CD8-positive, alpha-beta memory T cell (primary cell): Measurements from ENCODE around the gene CC2D1A. TPM values are rescaled to one million over a fixed set of nuclear protein-coding genes. Genes with fewer than 3 reads are reported as not detected.

Source experiments
- CTCF ChIA-PET: fragments of 350-600 bp; sonication (Branson Sonifier 250); formaldehyde crosslinking; loops from one replicate; lab custom pipeline; 2021; ENCODE audit warnings: antibody characterized with exemption; lab: Charles Lee
- POLR2A ChIA-PET: fragments of 350-600 bp; sonication (Branson Sonifier 250); formaldehyde crosslinking; loops from one replicate; lab custom pipeline; 2021; ENCODE audit warnings: antibody characterized with exemption; lab: Charles Lee
- DNase-seq, 5 donors: peaks; one replicate each; pipeline versions ENCODE4 v3.0.0 to v3.0.0-alpha.2; 2020 to 2022; ENCODE audit warnings: mixed read lengths in 1 of 5
- H3K27ac ChIP-seq: one replicate; pipeline ENCODE4 v1.7.0; 2013; ENCODE audit warnings: low read depth, mild to moderate bottlenecking, low read length, moderate library complexity
- H3K27me3 ChIP-seq: 2 replicates; pipeline ENCODE4 v1.7.0; 2013; ENCODE audit warnings: low read length, mild to moderate bottlenecking; ENCODE audit not compliant: insufficient read depth, poor library complexity, severe bottlenecking
- H3K36me3 ChIP-seq: 2 replicates; pipeline ENCODE4 v1.7.0; 2013; ENCODE audit warnings: mild to moderate bottlenecking, low read length, moderate library complexity; ENCODE audit not compliant: insufficient read depth
- H3K4me1 ChIP-seq: 2 replicates; pipeline ENCODE4 v1.7.0; 2013; ENCODE audit warnings: mild to moderate bottlenecking, low read length, moderate library complexity; ENCODE audit not compliant: insufficient read depth
- H3K4me3 ChIP-seq: 2 replicates; pipeline ENCODE4 v1.7.0; 2013; ENCODE audit warnings: mild to moderate bottlenecking, low read length
- H3K9me3 ChIP-seq: 2 replicates; pipeline ENCODE4 v1.7.0; 2013; ENCODE audit warnings: mild to moderate bottlenecking, low read length
- H3K27ac Mint-ChIP-seq, 8 donors: one replicate each; pipeline ENCODE4 v1.8.0; 2020 to 2021; ENCODE audit warnings: mixed read lengths in 8 of 8, mild to moderate bottlenecking in 6 of 8, inconsistent platforms in 3 of 8, moderate library complexity in 3 of 8
- H3K27me3 Mint-ChIP-seq, 2 donors: one replicate each; pipeline ENCODE4 v1.8.0; 2020 to 2021; ENCODE audit warnings: mixed read lengths in 2 of 2, mild to moderate bottlenecking in 1 of 2, moderate library complexity in 1 of 2
- H3K36me3 Mint-ChIP-seq, 3 donors: one replicate each; pipeline ENCODE4 v1.8.0; 2020 to 2021; ENCODE audit warnings: mixed read lengths in 3 of 3, inconsistent platforms in 1 of 3, mild to moderate bottlenecking in 1 of 3
- H3K4me1 Mint-ChIP-seq, 3 donors: one replicate each; pipeline ENCODE4 v1.8.0; 2020 to 2021; ENCODE audit warnings: mixed read lengths in 3 of 3, inconsistent platforms in 1 of 3, mild to moderate bottlenecking in 1 of 3
- H3K4me3 Mint-ChIP-seq, 7 donors: one replicate each; pipeline ENCODE4 v1.8.0; 2020 to 2021; ENCODE audit warnings: mixed read lengths in 7 of 7, mild to moderate bottlenecking in 6 of 7, moderate library complexity in 4 of 7, inconsistent platforms in 2 of 7
- H3K9me3 Mint-ChIP-seq, 5 donors: one replicate each; pipeline ENCODE4 v1.8.0; 2020 to 2022; ENCODE audit warnings: mixed read lengths in 5 of 5, mild to moderate bottlenecking in 3 of 5, moderate library complexity in 2 of 5, inconsistent platforms in 1 of 5
- polyA plus RNA-seq: library from polyadenylated mRNA; unstranded; fragments of 300-500 nt; fragmentation: Illumina TruSeq; gene quantifications from one replicate; pipeline ENCODE4 v1.2.3, GENCODE V29; 2021
- total RNA-seq, 2 experiments: library from RNA; stranded (reverse); gene quantifications; one replicate each; pipeline ENCODE4 v1.2.3, GENCODE V29; 2021

CC2D1A gene
- total and polyA plus RNA-seq, 3 experiments from 2014 or later, result 15.3 to 31.0 (median 30.8) TPM

- H3K27ac Mint-ChIP-seq, result peak overlapping the region in 7 of 8 donors; percentile 88 to 92 (median 91)
- Histone ChIP-seq H3K27ac (peak overlapping the region; percentile 74), H3K4me1 (peaks cover 48% of the 10 kb centered on the region), H3K36me3 (no peaks in the 10 kb centered on the region), H3K4me3 (peak overlapping the region; percentile 52), H3K9me3 (no peaks in the 10 kb centered on the region), H3K27me3 (no peaks in the 10 kb centered on the region)
- H3K27me3 Mint-ChIP-seq, result no peaks in the 10 kb centered on the region
- H3K4me1 Mint-ChIP-seq, result peaks cover 33 to 49% (median 37%) of the 10 kb centered on the region in 3 donors
- H3K9me3 Mint-ChIP-seq, result no peaks in the 10 kb centered on the region
- H3K4me3 Mint-ChIP-seq, result peak overlapping the region; percentile 54 to 83 (median 72)
- H3K36me3 Mint-ChIP-seq, result no peaks in the 10 kb centered on the region
- POLR2A ChIA-PET, result interaction anchor here (0.6 to 1.9 kb wide), 4 partner anchors 193 to 965 kb away, joined by 3 to 5 read pairs (median 3); no protein-coding TSS in a partner anchor
- DNase-seq, result peak; percentile 93 to 99 (median 98)
- CTCF ChIA-PET, result interaction anchor here (0.6 to 5.4 kb wide), 28 partner anchors 10 to 468 kb away, joined by 3 to 35 read pairs (median 4); partner anchors contain the start of genes ASF1B, IL27RA and MISP3
Measured at GRCh38 chr19:13880059-13881043, 25.6 kb upstream of the CC2D1A start.

GRCh38 chr19:13881251-13881691, 24.7 kb upstream of the CC2D1A start:
- Histone ChIP-seq H3K27ac (peak overlapping the region; percentile 74), H3K4me3 (peak overlapping the region; percentile 52)
- POLR2A ChIA-PET, result interaction anchor here (0.6 to 1.9 kb wide), 3 partner anchors 151 to 966 kb away, joined by 3 to 6 read pairs (median 5); partner anchors contain the start of gene IL27RA

GRCh38 chr19:13881692-13882418, 24.1 kb upstream of the CC2D1A start:
- no peaks in the 10 kb centered on the region for H3K27me3 Mint-ChIP-seq
- H3K4me3 Mint-ChIP-seq, result peak overlapping the region; percentile 47 to 83 (median 72)
- Histone ChIP-seq H3K9me3 (no peaks in the 10 kb centered on the region), H3K27ac (no peak overlapping the region), H3K27me3 (no peaks in the 10 kb centered on the region), H3K4me1 (peaks cover 62% of the 10 kb centered on the region), H3K4me3 (peak overlapping the region; percentile 52), H3K36me3 (no peaks in the 10 kb centered on the region)
- peak overlapping the region; percentile 26 to 91 (median 90) for H3K27ac Mint-ChIP-seq
- H3K4me1 Mint-ChIP-seq, result peaks cover 42 to 64% (median 48%) of the 10 kb centered on the region in 3 donors
- peak in 4 of 5 donors; percentile 29 to 70 (median 34) for DNase-seq
- no peaks in the 10 kb centered on the region for H3K9me3 Mint-ChIP-seq
- no peaks in the 10 kb centered on the region for H3K36me3 Mint-ChIP-seq
- CTCF ChIA-PET, result interaction anchor here (0.7 to 5.4 kb wide), 15 partner anchors 16 to 467 kb away, joined by 3 to 35 read pairs (median 4); partner anchors contain the start of genes ASF1B, IL27RA and MISP3
- POLR2A ChIA-PET, result interaction anchor here (0.6 to 1.9 kb wide), 4 partner anchors 108 to 286 kb away, joined by 3 to 6 read pairs (median 6); partner anchors contain the start of gene IL27RA

More at GRCh38 chr19:13881251-13881691, 24.7 kb upstream of the CC2D1A start:
- H3K9me3 ChIP-seq, result no peaks in the 10 kb centered on the region
- H3K27ac Mint-ChIP-seq, result peak overlapping the region; percentile 88 to 92 (median 90)
- H3K4me1 ChIP-seq, result peaks cover 57% of the 10 kb centered on the region
- no peaks in the 10 kb centered on the region for H3K27me3 ChIP-seq
- H3K36me3 Mint-ChIP-seq, result no peaks in the 10 kb centered on the region
- peaks cover 39 to 58% (median 43%) of the 10 kb centered on the region in 3 donors for H3K4me1 Mint-ChIP-seq
- peak in 1 of 5 donors; percentile 22 for DNase-seq
- no peaks in the 10 kb centered on the region for H3K27me3 Mint-ChIP-seq
- CTCF ChIA-PET, result interaction anchor here (0.6 to 5.4 kb wide), 18 partner anchors 19 to 269 kb away, joined by 3 to 35 read pairs (median 4); partner anchors contain the start of genes ASF1B, IL27RA and MISP3
- no peaks in the 10 kb centered on the region for H3K36me3 ChIP-seq
- no peaks in the 10 kb centered on the region for H3K9me3 Mint-ChIP-seq
- H3K4me3 Mint-ChIP-seq, result peak overlapping the region; percentile 47 to 83 (median 72)

- H3K27me3 ChIP-seq, result no peaks in the 10 kb centered on the region
- CTCF ChIA-PET, result interaction anchor here (0.8 to 5.4 kb wide), 9 partner anchors 15 to 466 kb away, joined by 3 to 35 read pairs (median 4); partner anchors contain the start of genes ASF1B, IL27RA and MISP3
- H3K27ac ChIP-seq, result peak overlapping the region; percentile 6
- Mint-ChIP-seq H3K27ac (peak overlapping the region; percentile 26 to 91 (median 90)), H3K27me3 (no peaks in the 10 kb centered on the region), H3K4me1 (peaks cover 48 to 69% (median 54%) of the 10 kb centered on the region in 3 donors), H3K36me3 (no peaks in the 10 kb centered on the region), H3K4me3 (peak overlapping the region; percentile 47 to 83 (median 72)), H3K9me3 (no peaks in the 10 kb centered on the region)
- no peak for DNase-seq
- H3K4me3 ChIP-seq, result peak overlapping the region; percentile 40
- H3K4me1 ChIP-seq, result peaks cover 66% of the 10 kb centered on the region
- POLR2A ChIA-PET, result interaction anchor here (0.6 to 1.9 kb wide), 4 partner anchors 109 to 286 kb away, joined by 3 to 6 read pairs (median 6); partner anchors contain the start of gene IL27RA
- no peaks in the 10 kb centered on the region for H3K9me3 ChIP-seq
- no peaks in the 10 kb centered on the region for H3K36me3 ChIP-seq
Measured at GRCh38 chr19:13882419-13882795, 23.6 kb upstream of the CC2D1A start.

DNA sequence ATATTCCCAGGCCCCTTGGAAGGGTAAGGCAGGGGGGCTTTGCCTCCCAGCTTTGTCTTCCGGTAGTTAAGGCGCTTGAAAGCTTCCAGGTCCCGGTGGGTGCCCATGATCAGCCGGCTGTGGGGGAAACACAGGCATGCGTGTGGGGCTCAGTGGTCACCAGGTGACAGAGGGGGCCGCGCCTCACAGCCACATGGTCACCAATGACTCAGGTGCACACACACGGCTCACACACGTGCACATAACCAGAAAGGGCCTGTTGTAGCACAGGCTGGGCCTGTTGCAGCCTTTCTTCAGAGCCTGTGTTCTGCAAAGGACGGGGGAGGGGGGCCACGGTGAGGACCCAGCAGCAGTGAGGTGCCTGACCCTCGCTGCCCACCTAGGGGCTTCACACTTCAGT, 23.2 kb upstream of the CC2D1A start:
- H3K9me3 Mint-ChIP-seq, result no peaks in the 10 kb centered on the region
- no peak for DNase-seq
- Histone ChIP-seq H3K36me3 (no peaks in the 10 kb centered on the region), H3K27me3 (no peaks in the 10 kb centered on the region), H3K9me3 (no peaks in the 10 kb centered on the region), H3K4me3 (no peak overlapping the region), H3K4me1 (peaks cover 71% of the 10 kb centered on the region), H3K27ac (peak overlapping the region; percentile 6)
- H3K36me3 Mint-ChIP-seq, result no peaks in the 10 kb centered on the region
- H3K27ac Mint-ChIP-seq, result peak overlapping the region in 2 of 8 donors; percentile 88 to 93
- H3K4me3 Mint-ChIP-seq, result peak overlapping the region in 2 of 7 donors; percentile 47 to 78
- ChIA-PET POLR2A (interaction anchor here (0.6 to 0.7 kb wide), 3 partner anchors 109 to 188 kb away, joined by 4 to 6 read pairs (median 4); no protein-coding TSS in a partner anchor), CTCF (interaction anchor here (0.9 to 5.4 kb wide), 5 partner anchors 149 to 254 kb away, joined by 3 to 35 read pairs (median 15); partner anchors contain the start of genes ASF1B, IL27RA and MISP3)
- H3K27me3 Mint-ChIP-seq, result no peaks in the 10 kb centered on the region
- peaks cover 49 to 74% (median 57%) of the 10 kb centered on the region in 3 donors for H3K4me1 Mint-ChIP-seq

- H3K4me1 ChIP-seq, result peaks cover 74% of the 10 kb centered on the region
- H3K27ac ChIP-seq, result no peak overlapping the region
- Mint-ChIP-seq H3K27me3 (no peaks in the 10 kb centered on the region), H3K4me3 (no peak overlapping the region), H3K9me3 (no peaks in the 10 kb centered on the region), H3K27ac (peak overlapping the region in 4 of 8 donors; percentile 50 to 77 (median 60)), H3K36me3 (no peaks in the 10 kb centered on the region), H3K4me1 (peaks cover 49 to 74% (median 57%) of the 10 kb centered on the region in 3 donors)
- ChIA-PET CTCF (interaction anchor here (1.7 to 5.4 kb wide), 4 partner anchors 164 to 253 kb away, joined by 4 to 35 read pairs (median 22); partner anchors contain the start of genes ASF1B and MISP3), POLR2A (interaction anchor here (0.5 to 0.7 kb wide), 3 partner anchors 125 to 171 kb away, joined by 3 to 4 read pairs (median 3); no protein-coding TSS in a partner anchor)
- no peaks in the 10 kb centered on the region for H3K9me3 ChIP-seq
- H3K27me3 ChIP-seq, result no peaks in the 10 kb centered on the region
- no peaks in the 10 kb centered on the region for H3K36me3 ChIP-seq
- DNase-seq, result no peak
- H3K4me3 ChIP-seq, result no peak overlapping the region
Measured at GRCh38 chr19:13883516-13884064, 22.4 kb upstream of the CC2D1A start.
